ENCODE data around the gene HSPB1.
"Not testable (repeated sequence)": the region's sequence is repeated elsewhere in the genome, so short reads cannot be mapped to it uniquely, and the experiment has no call there.

The HSPB1 gene

GRCh38 chr7:76281706-76282343 lies 20.6 kb upstream of the HSPB1 start:
- no peak for DNase-seq (ENCODE audit: low spot score)

GRCh38 chr7:76282344-76283253 lies 19.9 kb upstream of the HSPB1 start:
- no peak for DNase-seq (ENCODE audit: low spot score)

GRCh38 chr7:76283254-76284159 lies 19.0 kb upstream of the HSPB1 start:
- no peak for DNase-seq (ENCODE audit: low spot score)

GRCh38 chr7:76285604-76286374 lies 16.7 kb upstream of the HSPB1 start:
- no peak for DNase-seq (ENCODE audit: low spot score)

GRCh38 chr7:76286842-76287403 lies 15.6 kb upstream of the HSPB1 start:
- DNase-seq (ENCODE audit: low spot score): no peak

- not testable (repeated sequence) for DNase-seq (ENCODE audit: low spot score)
Observed at GRCh38 chr7:76290847-76291350, 11.6 kb upstream of the HSPB1 start.

GRCh38 chr7:76291351-76292212 lies 10.9 kb upstream of the HSPB1 start:
- peak; percentile 90 for DNase-seq (ENCODE audit: low spot score)

- no peak for DNase-seq (ENCODE audit: low spot score)
Observed at GRCh38 chr7:76292213-76292573, 10.3 kb upstream of the HSPB1 start.

- DNase-seq (ENCODE audit: low spot score): not testable (repeated sequence)
Observed at GRCh38 chr7:76292911-76293310, 9.6 kb upstream of the HSPB1 start.

GRCh38 chr7:76293407-76293901 lies 9.0 kb upstream of the HSPB1 start:
- no peak for DNase-seq (ENCODE audit: low spot score)

- DNase-seq (ENCODE audit: low spot score): no peak
Observed at GRCh38 chr7:76294344-76295024, 8.0 kb upstream of the HSPB1 start.

GRCh38 chr7:76296743-76297740 lies 5.4 kb upstream of the HSPB1 start:
- DNase-seq (ENCODE audit: low spot score): no peak

- no peak for DNase-seq (ENCODE audit: low spot score)
Observed at GRCh38 chr7:76300166-76300731, 2.2 kb upstream of the HSPB1 start.

GRCh38 chr7:76301000-76301399 lies 1.5 kb upstream of the HSPB1 start:
- DNase-seq (ENCODE audit: low spot score): no peak

- peak; percentile 75 for DNase-seq (ENCODE audit: low spot score)
Observed at GRCh38 chr7:76303202-76304147, 1.0 kb downstream of the HSPB1 start.

- no peak for DNase-seq (ENCODE audit: low spot score)
Observed at GRCh38 chr7:76304888-76305375, 2.5 kb downstream of the HSPB1 start.
